ENCODE data around the gene LHX5.

DNA sequence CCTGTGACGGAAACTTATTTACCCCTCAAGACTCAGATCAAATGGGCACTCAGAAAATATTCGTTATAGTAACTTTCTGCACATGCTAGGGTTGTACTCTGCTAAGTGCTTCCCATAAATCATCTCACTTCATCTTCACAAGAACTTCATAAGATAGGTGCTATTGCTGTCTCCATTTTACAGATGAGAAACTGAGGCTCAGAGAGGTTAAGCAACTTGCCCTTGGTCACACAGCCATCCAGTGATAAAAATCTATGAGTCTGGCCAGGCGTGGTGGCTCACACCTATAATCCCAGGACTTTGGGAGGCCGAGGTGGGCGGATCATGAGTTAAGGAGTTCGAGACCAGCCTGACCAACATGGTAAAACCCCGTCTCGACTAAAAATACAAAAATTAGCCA lies 33.2 kb upstream of the LHX5 start:
- TF ChIP-seq POLR2AphosphoS5 (IDR thresholded peaks at IDR 0.05; ENCODE audit: low read depth, low read length) = no peak
- TF ChIP-seq POLR2A (IDR thresholded peaks at IDR 0.05; ENCODE audit: low read depth, low read length) = no peak
- no peak for TF ChIP-seq TAF1 (IDR thresholded peaks at IDR 0.05; ENCODE audit: borderline replicate concordance, low read depth, low read length)
